ENCODE data around the gene KIF22.

GRCh38 chr16:29843931-29844330, 53.4 kb downstream of the KIF22 start:
- no peak for TF ChIP-seq CTCF (IDR thresholded peaks at IDR 0.05; ENCODE audit: insufficient read depth, low read depth, low read length)
- no peak for TF ChIP-seq EZH2 (IDR thresholded peaks at IDR 0.05; ENCODE audit: insufficient read depth, low read length)

Data from astrocyte (in vitro differentiated cells and primary cell).